ENCODE measurements around the gene CLCF1. TPM values are rescaled to one million over a fixed set of nuclear protein-coding genes. Genes with fewer than 3 reads are reported as not detected.

The CLCF1 gene
- total RNA-seq, 3 donors from 2014 or later (not counting 1 experiment from before 2014, with no cell fraction given), result 9.8 to 13.4 (median 10.3) TPM

DNA sequence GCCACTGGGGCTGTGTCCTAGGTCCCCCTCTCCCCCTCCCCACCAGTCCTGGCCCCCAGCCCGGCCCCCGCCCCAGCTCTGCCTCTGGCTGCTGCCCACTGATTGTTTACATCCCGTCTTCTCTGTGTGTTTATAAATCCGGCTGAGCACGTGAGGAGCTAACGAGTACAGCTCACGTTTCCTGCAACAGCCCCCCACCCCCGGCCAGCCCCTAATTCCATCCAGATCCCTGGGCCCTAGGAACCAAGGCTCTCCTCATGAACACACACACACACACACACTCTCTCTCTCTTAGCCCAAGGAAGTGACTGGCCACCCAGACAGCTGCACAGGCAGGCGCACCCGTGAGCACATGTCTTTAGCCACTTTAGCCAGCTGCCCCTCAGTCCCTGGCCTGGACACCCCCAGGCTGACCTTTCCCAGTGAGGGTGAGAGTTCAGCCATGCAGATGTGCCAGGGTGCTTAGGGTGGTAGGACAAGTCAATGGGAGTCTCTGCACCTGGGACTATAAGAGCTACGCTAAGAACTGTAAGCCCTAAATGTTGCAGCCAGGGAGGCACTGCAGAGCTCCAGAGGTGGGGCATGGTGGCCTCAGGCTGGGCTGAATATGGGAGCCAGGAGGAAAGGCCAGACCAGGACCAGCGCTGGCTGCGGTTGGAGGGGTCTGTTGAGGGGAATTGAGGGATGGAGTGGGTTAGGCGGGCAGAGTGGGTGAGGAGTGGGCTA lies 2.9 kb downstream of the CLCF1 start:
- Histone ChIP-seq H3K9me3 (ENCODE audit: control insufficient read depth, insufficient read depth, low read length) (no peaks in the 10 kb centered on the region), H3K36me3 (ENCODE audit: control insufficient read depth, insufficient read depth, low read length) (no peaks in the 10 kb centered on the region), H3K27ac (ENCODE audit: low read length) (no peak overlapping the region), H3K4me1 (ENCODE audit: control insufficient read depth, insufficient read depth, low read length) (peaks cover 84% of the 10 kb centered on the region), H3K27me3 (ENCODE audit: control insufficient read depth, insufficient read depth, low read length) (peaks cover 3% of the 10 kb centered on the region), H3K4me3 (ENCODE audit: low read length) (no peak overlapping the region)
- Mint-ChIP-seq H3K9me3 (no peaks in the 10 kb centered on the region), H3K27ac (peak overlapping the region; percentile 68 to 70), H3K4me3 (peak overlapping the region; percentile 70), H3K36me3 (no peaks in the 10 kb centered on the region), H3K27me3 (ENCODE audit: low read depth in 2 of 2) (peaks cover 3 to 6% of the 10 kb centered on the region in 2 donors), H3K4me1 (peaks cover 61 to 78% of the 10 kb centered on the region in 2 donors)
- DNase-seq (no peak), ATAC-seq (no peak)
- intact Hi-C loops (cut with micrococcal nuclease), result loop anchor here (5.0 kb wide), 2 partner anchors 83 to 103 kb away; partner anchors contain the start of genes ANKRD13D and GRK2
- TF ChIP-seq, protein P1, sequence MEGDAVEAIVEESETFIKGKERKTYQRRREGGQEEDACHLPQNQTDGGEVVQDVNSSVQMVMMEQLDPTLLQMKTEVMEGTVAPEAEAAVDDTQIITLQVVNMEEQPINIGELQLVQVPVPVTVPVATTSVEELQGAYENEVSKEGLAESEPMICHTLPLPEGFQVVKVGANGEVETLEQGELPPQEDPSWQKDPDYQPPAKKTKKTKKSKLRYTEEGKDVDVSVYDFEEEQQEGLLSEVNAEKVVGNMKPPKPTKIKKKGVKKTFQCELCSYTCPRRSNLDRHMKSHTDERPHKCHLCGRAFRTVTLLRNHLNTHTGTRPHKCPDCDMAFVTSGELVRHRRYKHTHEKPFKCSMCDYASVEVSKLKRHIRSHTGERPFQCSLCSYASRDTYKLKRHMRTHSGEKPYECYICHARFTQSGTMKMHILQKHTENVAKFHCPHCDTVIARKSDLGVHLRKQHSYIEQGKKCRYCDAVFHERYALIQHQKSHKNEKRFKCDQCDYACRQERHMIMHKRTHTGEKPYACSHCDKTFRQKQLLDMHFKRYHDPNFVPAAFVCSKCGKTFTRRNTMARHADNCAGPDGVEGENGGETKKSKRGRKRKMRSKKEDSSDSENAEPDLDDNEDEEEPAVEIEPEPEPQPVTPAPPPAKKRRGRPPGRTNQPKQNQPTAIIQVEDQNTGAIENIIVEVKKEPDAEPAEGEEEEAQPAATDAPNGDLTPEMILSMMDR (IDR thresholded peaks at IDR 0.05), result no peak
- 64% methylated on average over 14 of the region's 14 CpGs for WGBS (ENCODE audit: insufficient coverage)

DNA sequence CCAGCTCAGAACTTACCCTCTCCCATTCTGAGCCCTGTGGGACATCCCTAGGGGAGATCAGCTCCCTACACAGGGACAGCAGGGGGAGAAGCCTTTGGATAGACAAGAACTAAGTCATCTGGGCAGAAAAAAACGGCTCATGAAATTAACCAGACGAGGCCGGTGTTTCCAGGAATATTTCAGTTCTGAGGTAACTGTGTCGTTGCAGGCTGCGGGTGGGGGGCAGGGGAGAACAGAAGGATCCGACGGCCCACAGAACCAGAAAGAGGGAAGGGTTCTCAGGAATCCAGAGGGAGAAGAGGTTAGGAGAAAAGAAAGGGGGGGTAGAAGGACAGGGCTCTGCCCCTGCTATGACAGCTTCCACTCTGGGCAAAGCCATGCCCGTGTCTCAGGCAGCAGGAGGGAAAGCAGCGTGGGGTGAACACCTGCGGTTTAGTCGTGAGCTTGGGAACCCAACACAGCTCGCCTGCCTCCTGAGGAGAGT lies 3.6 kb downstream of the CLCF1 start:
- Mint-ChIP-seq H3K4me1 (peaks cover 67 to 85% of the 10 kb centered on the region in 2 donors), H3K9me3 (no peaks in the 10 kb centered on the region), H3K27ac (peak overlapping the region in 1 of 2 donors; percentile 70), H3K27me3 (ENCODE audit: low read depth in 2 of 2) (peaks cover 3 to 6% of the 10 kb centered on the region in 2 donors), H3K36me3 (no peaks in the 10 kb centered on the region), H3K4me3 (no peak overlapping the region)
- Histone ChIP-seq H3K27me3 (ENCODE audit: control insufficient read depth, insufficient read depth, low read length) (peaks cover 3% of the 10 kb centered on the region), H3K4me3 (ENCODE audit: low read length) (no peak overlapping the region), H3K36me3 (ENCODE audit: control insufficient read depth, insufficient read depth, low read length) (no peaks in the 10 kb centered on the region), H3K4me1 (ENCODE audit: control insufficient read depth, insufficient read depth, low read length) (peaks cover 89% of the 10 kb centered on the region), H3K9me3 (ENCODE audit: control insufficient read depth, insufficient read depth, low read length) (no peaks in the 10 kb centered on the region), H3K27ac (ENCODE audit: low read length) (no peak overlapping the region)
- DNase-seq, result peak in 1 of 2 donors; percentile 49
- TF ChIP-seq, protein P1 (IDR thresholded peaks at IDR 0.05), result no peak
- no peak for ATAC-seq
- intact Hi-C loops (cut with micrococcal nuclease), result loop anchor here (5.0 kb wide), 2 partner anchors 83 to 103 kb away; partner anchors contain the start of genes ANKRD13D and GRK2
- 55% methylated on average over 12 of the region's 12 CpGs for WGBS (ENCODE audit: insufficient coverage)

DNA sequence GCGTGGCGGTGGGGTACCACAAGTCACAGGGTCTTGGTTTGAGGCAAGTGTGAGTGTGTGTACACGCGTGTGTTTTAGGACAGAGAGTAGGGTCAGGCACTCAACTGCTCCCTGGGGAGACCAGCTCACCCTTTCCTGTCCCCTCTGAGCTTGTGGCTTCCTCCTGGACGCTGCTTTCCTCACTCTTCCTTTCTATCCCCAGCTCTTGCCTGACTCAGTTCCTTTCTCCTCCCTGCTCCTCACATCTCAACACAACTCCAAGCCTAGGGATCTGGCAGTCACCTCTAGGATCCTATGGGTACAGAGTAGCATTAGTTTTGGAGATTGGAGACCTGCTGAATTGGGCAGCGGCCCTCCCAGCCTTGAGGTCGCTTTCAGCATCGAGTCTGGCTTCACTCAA lies 4.1 kb downstream of the CLCF1 start:
- H3K4me3 Mint-ChIP-seq, result no peak overlapping the region
- DNase-seq (no peak), ATAC-seq (no peak)
- TF ChIP-seq, protein P1 (IDR thresholded peaks at IDR 0.05), result no peak
- peak overlapping the region in 1 of 2 donors; percentile 70 for H3K27ac Mint-ChIP-seq
- H3K4me1 Mint-ChIP-seq, result peaks cover 68 to 85% of the 10 kb centered on the region in 2 donors
- H3K27me3 ChIP-seq (ENCODE audit: control insufficient read depth, insufficient read depth, low read length), result peaks cover 3% of the 10 kb centered on the region
- no peaks in the 10 kb centered on the region for H3K36me3 Mint-ChIP-seq
- H3K9me3 ChIP-seq (ENCODE audit: control insufficient read depth, insufficient read depth, low read length), result no peaks in the 10 kb centered on the region
- H3K27ac ChIP-seq (ENCODE audit: low read length), result no peak overlapping the region
- no peaks in the 10 kb centered on the region for H3K9me3 Mint-ChIP-seq
- no peaks in the 10 kb centered on the region for H3K36me3 ChIP-seq (ENCODE audit: control insufficient read depth, insufficient read depth, low read length)
- 68% methylated on average over 8 of the region's 8 CpGs for WGBS (ENCODE audit: insufficient coverage)
- peaks cover 89% of the 10 kb centered on the region for H3K4me1 ChIP-seq (ENCODE audit: control insufficient read depth, insufficient read depth, low read length)
- H3K27me3 Mint-ChIP-seq (ENCODE audit: low read depth in 2 of 2), result peaks cover 3 to 11% of the 10 kb centered on the region in 2 donors
- no peak overlapping the region for H3K4me3 ChIP-seq (ENCODE audit: low read length)
- intact Hi-C loops (cut with micrococcal nuclease), result no loop called here

All from natural killer cell (primary cell).